GM18519 (cell line): ENCODE measurements around the gene NDUFS8.

Source experiments
- ATAC-seq: cut with Tn5 transposase; IDR thresholded peaks from one replicate; pipeline ENCODE4 v1.9.1; 2021; ENCODE audit warnings: mild to moderate bottlenecking, moderate library complexity; ENCODE audit not compliant: unreplicated experiment, low FRiP score

NDUFS8 gene

DNA sequence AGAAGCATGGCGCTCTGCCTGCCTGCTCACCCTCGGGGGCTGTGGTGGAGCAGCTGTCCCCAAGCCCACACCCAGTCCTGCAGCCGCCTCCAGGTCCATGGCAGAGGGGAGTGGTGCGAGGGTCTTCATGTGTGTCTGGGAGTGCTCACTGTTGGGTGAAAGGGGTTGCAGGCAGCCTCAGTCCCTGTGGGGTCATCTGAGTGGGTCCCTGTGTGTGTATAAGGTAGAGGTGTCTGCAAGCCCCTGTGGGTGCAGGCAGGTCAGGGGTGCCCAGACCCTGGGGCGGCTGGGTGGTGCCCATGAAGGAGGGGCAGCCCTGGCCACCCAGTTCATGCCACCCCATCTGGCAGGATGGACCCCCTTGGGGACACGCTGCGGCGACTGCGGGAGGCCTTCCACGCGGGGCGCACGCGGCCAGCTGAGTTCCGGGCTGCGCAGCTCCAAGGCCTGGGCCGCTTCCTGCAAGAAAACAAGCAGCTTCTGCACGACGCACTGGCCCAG lies 15.5 kb upstream of the NDUFS8 start:
- ATAC-seq = no peak

GRCh38 chr11:68015467-68015866 lies 15.0 kb upstream of the NDUFS8 start:
- ATAC-seq = no peak

DNA sequence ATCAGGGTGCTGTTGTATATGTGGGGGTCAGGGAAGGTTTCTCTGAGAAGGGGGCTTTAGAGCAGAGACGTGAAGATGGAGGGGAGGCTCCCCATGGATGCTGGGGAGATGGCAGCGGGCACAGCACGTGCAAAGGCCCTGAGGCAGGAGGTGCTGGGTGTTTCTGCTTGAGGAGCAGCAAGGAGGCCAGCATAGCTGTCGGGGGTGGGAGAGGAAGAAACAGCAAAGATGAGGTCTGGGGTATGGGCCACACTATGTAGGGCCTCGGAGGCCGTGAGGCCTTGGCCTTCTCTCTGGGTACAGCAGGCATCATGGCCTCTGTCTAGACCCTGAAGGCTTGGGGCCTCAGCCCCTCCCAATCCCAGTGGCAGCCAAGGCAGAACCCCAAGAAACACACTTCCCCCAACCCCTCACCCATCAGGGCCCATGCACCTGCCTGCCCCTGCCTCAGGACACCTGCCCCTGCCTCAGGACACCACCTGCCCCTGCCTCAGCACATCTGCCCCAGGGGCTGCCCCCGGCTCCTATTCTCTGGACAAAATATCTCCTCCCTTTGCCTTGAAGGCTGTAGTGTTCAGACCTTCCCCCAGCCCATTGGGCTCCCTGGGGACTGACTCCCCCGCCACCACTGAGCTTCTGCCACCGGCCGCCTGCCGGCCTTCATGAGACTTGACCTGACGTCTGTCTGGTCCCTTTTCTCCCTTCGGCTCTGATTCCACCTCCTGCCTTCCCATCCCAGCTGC lies 14.1 kb upstream of the NDUFS8 start:
- ATAC-seq = no peak

GRCh38 chr11:68016904-68017817 lies 13.3 kb upstream of the NDUFS8 start:
- no peak for ATAC-seq

DNA sequence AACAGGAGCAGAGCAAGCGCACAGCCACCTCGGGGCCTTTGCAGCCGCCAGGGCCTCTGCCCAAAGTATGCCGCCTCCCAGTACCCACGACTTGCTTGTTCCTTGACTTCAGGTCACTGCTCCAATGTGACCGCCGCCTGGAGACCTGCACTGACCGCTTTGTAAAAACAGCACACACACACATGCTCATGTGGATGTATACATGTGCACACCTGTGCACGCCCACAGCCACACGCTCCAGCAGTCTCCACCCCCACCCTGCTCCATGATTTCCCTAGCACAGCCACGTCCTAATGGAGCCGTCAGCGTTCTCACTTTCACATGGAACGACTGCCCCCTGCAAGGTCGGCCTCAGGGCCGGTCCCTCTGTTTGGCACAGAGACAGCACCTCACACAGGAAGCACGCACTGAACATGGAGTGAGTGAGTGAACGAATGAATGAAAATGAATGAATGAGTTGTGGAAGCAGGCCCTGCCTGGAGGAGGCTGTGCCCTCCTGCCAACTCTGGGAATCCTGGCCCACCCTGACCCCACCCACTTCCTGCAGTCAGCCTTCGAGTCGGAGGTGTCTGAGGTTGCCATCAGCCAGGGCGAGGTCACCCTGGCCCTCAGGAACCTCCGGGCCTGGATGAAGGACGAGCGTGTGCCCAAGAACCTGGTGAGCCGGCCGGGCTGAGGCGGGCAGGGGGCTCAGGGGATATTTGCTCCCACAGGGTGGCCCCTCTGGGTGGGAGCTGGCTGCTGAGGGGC lies 12.3 kb upstream of the NDUFS8 start:
- ATAC-seq = no peak

GRCh38 chr11:68018730-68019190 lies 11.7 kb upstream of the NDUFS8 start:
- ATAC-seq = no peak

DNA sequence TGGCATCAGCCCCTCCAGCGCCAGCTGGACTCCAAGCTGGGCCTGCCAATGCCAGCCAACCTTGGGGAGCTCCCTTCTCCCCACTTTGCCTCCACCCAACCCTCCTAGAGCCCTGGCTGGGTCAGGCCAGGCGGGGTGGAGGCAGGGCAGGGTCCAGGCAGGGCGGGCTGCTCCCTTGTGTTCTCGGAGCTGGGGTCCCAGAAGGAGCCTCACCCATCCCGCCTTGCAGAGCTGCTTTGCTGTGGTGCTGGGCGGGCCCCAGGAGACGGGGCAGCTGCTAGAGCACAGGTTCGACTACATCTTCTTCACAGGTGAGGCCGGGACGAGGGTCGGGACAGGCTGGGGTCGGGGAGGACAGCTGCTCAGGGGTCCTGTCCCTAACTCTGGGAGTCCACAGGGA lies 11.0 kb upstream of the NDUFS8 start:
- no peak for ATAC-seq

- ATAC-seq = no peak
Measured at GRCh38 chr11:68020575-68020974, 9.9 kb upstream of the NDUFS8 start.

GRCh38 chr11:68021167-68021787 lies 9.2 kb upstream of the NDUFS8 start:
- ATAC-seq = no peak

DNA sequence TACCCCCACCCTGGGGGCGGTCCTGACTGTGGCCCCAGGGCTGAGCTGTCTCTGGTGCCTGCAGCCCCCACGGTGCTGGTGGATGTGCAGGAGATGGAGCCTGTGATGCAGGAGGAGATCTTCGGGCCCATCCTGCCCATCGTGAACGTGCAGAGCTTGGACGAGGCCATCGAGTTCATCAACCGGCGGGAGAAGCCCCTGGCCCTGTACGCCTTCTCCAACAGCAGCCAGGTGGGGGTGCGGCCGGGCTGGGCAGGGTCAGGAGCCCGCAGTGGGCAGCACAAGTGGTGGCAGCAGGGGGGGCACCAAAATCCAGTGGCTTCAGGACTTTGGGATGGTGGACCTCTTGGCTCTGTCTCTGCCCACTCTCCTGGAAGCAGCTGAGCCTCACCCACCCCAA lies 8.0 kb upstream of the NDUFS8 start:
- ATAC-seq = no peak

DNA sequence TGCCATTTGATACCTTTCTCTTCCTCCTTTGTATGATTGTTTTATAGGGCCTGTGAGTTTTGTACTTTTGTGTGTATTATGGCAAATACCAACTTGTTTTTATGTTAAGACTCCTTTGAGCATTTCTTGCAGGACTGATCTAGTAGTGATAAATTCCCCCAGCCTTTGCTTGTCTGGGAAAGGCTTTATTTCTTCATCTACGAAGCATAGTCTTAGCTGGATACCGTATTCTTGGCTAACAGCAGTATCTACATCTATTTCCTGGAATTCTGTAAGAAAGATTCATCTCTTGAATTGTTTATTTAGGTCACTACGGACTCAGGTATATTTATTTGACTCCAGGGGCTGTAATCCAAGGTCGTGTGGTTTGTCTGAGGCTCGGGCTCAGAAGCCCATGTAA lies 6.0 kb upstream of the NDUFS8 start:
- no peak for ATAC-seq

GRCh38 chr11:68025047-68025446 lies 5.4 kb upstream of the NDUFS8 start:
- no peak for ATAC-seq

DNA sequence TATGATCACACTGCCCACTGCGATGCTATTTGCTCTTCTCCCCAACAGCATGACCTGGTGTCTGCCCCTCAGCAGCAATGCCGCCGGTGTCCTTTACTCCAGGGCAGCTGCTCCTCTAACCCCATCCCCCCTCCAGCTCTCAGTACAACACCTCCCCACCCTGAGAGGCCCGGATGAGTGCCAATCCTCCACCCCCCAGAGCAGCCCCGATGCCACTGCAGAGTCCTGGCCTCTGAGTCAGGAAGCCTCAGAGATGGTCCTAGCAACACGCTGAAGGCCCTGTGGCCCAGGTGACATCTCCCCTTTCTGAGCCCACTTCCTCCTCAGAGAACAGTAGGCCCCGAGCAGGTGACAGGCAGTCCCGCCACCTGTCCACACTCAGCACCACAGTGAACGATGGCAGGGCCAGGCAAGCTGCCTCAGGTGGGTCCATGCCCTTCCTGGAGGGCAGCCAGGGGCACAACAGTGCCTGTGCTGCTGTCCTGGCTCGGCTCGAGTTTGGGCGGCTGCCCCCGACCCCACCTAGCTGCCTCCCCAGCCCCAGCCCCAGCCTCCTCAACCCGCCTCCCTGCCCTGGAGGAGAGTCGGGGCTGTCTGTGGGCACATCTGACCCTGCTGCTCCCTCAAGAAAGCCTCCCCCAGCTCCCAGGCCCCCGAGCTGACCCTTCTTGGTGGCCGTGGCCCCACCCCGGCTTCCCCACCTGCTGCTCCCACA lies 3.9 kb upstream of the NDUFS8 start:
- no peak for ATAC-seq

DNA sequence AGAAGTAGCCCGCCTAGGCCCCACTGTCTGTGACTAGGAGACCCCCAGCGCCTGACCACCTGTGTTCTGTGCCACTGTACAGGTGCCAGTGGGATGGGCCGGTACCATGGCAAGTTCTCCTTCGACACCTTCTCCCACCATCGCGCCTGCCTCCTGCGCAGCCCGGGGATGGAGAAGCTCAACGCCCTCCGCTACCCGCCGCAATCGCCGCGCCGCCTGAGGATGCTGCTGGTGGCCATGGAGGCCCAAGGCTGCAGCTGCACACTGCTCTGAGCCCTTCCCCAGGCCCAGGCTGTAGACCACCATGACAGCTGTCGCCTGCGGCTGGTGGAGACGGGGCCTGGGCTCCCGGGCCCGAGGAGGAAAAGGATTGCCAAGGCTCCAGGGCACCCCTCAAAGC lies 2.8 kb upstream of the NDUFS8 start:
- ATAC-seq = no peak

DNA sequence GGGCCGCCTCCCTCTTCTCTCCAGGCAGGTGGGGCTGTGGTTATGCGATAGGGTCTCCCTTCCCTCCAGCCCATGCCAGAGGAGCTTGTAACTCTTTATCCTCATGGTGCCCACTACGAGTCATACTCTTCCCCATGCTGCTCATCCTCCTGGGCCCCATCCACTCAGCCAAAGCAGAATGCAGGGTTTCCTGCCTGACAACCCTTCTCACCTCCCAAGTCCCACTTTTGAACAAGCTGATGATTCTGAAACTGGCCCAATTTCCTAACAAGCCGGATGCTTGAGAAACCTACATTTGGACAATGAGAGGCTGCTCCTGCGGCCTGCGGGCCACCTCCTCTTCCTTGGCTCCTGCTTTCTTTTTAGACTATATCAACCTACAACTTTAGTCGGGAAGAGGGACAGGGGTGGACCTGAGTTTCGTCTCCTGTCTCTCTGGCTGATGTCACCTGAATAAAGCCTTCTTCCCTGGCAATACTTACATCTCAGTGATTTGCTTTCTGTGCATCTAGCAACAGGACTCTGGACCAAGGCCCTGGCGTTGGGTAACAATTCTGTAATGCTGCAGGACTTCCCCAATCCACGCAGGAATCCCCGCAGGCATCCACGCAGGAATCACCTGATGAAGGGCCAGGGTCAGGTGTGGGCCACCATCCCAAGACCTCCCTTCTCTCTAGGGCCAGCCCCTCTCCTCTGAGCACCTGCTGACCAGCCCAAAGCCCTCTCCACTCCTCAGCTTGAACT lies 1.5 kb upstream of the NDUFS8 start:
- ATAC-seq = no peak

GRCh38 chr11:68031144-68031464 lies 623 bp downstream of the NDUFS8 start:
- ATAC-seq = no peak

- ATAC-seq = no peak
Measured at GRCh38 chr11:68032003-68032402, 1.5 kb downstream of the NDUFS8 start.

- ATAC-seq = no peak
Measured at GRCh38 chr11:68032997-68033707, 2.7 kb downstream of the NDUFS8 start.

- ATAC-seq = no peak
Measured at GRCh38 chr11:68033708-68034045, 3.2 kb downstream of the NDUFS8 start.
